KBM-7 (cell line): ENCODE results near the gene G3BP2.
A peak's percentile ranks its signal among the peaks of the same experiment; 100 is the strongest.
"Not testable (repeated sequence)": the region's sequence is repeated elsewhere in the genome, so short reads cannot be mapped to it uniquely, and the experiment has no call there.

Experiments used
- DNase-seq: peaks from one replicate; pipeline ENCODE4 v3.0.0-alpha.2; 2015
- in situ Hi-C: fragments of 300-500 bp; cut with MboI; formaldehyde crosslinking; loops from 2 replicates; pipeline ENCODE4 v1.14.3; 2020; ENCODE audit warnings: low sequenced_read_pairs, low pct_unique_long_range_greater_than_20kb, mixed read lengths

G3BP2 gene

GRCh38 chr4:75686346-75686745 lies 13.1 kb upstream of the G3BP2 start:
- in situ Hi-C loops, result no loop called here
- DNase-seq, result no peak

GRCh38 chr4:75685546-75686189 lies 12.5 kb upstream of the G3BP2 start:
- in situ Hi-C loops, result no loop called here
- no peak for DNase-seq

GRCh38 chr4:75683482-75684155 lies 10.4 kb upstream of the G3BP2 start:
- in situ Hi-C loops, result no loop called here
- DNase-seq, result no peak

- in situ Hi-C loops, result no loop called here
These were observed 6.8 kb upstream of the G3BP2 start for GRCh38 chr4:75679876-75680575.

GRCh38 chr4:75678965-75679364 lies 5.8 kb upstream of the G3BP2 start:
- DNase-seq, result no peak
- in situ Hi-C loops, result no loop called here

More at GRCh38 chr4:75679876-75680575, 6.8 kb upstream of the G3BP2 start:
- no peak for DNase-seq

- in situ Hi-C loops, result no loop called here
- DNase-seq, result no peak
These were observed 5.3 kb upstream of the G3BP2 start for GRCh38 chr4:75678473-75678872.

GRCh38 chr4:75675004-75675531 lies 1.9 kb upstream of the G3BP2 start:
- in situ Hi-C loops, result no loop called here
- DNase-seq, result no peak

- no peak for DNase-seq
- in situ Hi-C loops, result no loop called here
These were observed 733 bp upstream of the G3BP2 start for GRCh38 chr4:75673959-75674328.

GRCh38 chr4:75672461-75673026 lies 667 bp downstream of the G3BP2 start:
- in situ Hi-C loops, result no loop called here
- peak; percentile 71 for DNase-seq

- in situ Hi-C loops, result no loop called here
- no peak for DNase-seq
These were observed 1.3 kb downstream of the G3BP2 start for GRCh38 chr4:75671802-75672421.

- in situ Hi-C loops, result no loop called here
These were observed 4.6 kb downstream of the G3BP2 start for GRCh38 chr4:75668596-75668995.

GRCh38 chr4:75667636-75668035 lies 5.6 kb downstream of the G3BP2 start:
- in situ Hi-C loops, DNase-seq: not testable (repeated sequence)

More at GRCh38 chr4:75668596-75668995, 4.6 kb downstream of the G3BP2 start:
- DNase-seq, result no peak

- DNase-seq, result no peak
- in situ Hi-C loops, result no loop called here
These were observed 6.9 kb downstream of the G3BP2 start for GRCh38 chr4:75666299-75666698.

GRCh38 chr4:75664604-75665003 lies 8.6 kb downstream of the G3BP2 start:
- DNase-seq, in situ Hi-C loops: not testable (repeated sequence)

- in situ Hi-C loops, result no loop called here
These were observed 10.6 kb downstream of the G3BP2 start for GRCh38 chr4:75662626-75663025.

GRCh38 chr4:75660491-75660890 lies 12.7 kb downstream of the G3BP2 start:
- in situ Hi-C loops, result no loop called here
- no peak for DNase-seq

More at GRCh38 chr4:75662626-75663025, 10.6 kb downstream of the G3BP2 start:
- no peak for DNase-seq

GRCh38 chr4:75659512-75660031 lies 13.6 kb downstream of the G3BP2 start:
- no peak for DNase-seq

GRCh38 chr4:75658876-75659275 lies 14.3 kb downstream of the G3BP2 start:
- in situ Hi-C loops, result no loop called here
- no peak for DNase-seq

More at GRCh38 chr4:75659512-75660031, 13.6 kb downstream of the G3BP2 start:
- in situ Hi-C loops, result no loop called here

- DNase-seq, result no peak
- in situ Hi-C loops, result no loop called here
These were observed 17.6 kb downstream of the G3BP2 start for GRCh38 chr4:75655562-75655961.
